Bronchial epithelial cell (primary cell): ENCODE data around the gene STXBP5. TPM values are rescaled to one million over a fixed set of nuclear protein-coding genes. Genes with fewer than 3 reads are reported as not detected.
A peak's percentile ranks its signal among the peaks of the same experiment; 100 is the strongest.

Experiments used
- DNase-seq: peaks from one replicate; pipeline ENCODE4 v3.0.0-alpha.2; 2010; ENCODE audit warnings: low read depth
- FAIRE-seq: peaks from 2 replicates; lab custom pipeline; 2011; peaks lifted over from hg19 to GRCh38; lab: Jason Lieb, UNC
- H3K27me3 ChIP-seq: 2 replicates; pipeline ENCODE4 v1.5.1; 2011; ENCODE audit warnings: low read length; ENCODE audit not compliant: control insufficient read depth, insufficient read depth
- H3K36me3 ChIP-seq: 2 replicates; pipeline ENCODE4 v1.5.1; 2011; ENCODE audit warnings: low read length; ENCODE audit not compliant: control insufficient read depth, insufficient read depth
- H3K4me3 ChIP-seq: 2 replicates; pipeline ENCODE4 v1.5.1; 2011; ENCODE audit warnings: mild to moderate bottlenecking, low read depth, low read length, control low read depth
- CTCF ChIP-seq: IDR thresholded peaks from 2 replicates; pipeline ENCODE4 v1.5.1; 2011; ENCODE audit warnings: mild to moderate bottlenecking, moderate library complexity, low read length, control low read depth, inconsistent platforms; ENCODE audit not compliant: insufficient read depth, severe bottlenecking
- total RNA-seq: library from RNA; depleted of rRNA; stranded (reverse); fragments of >200 nt; gene quantifications from 2 replicates; pipeline ENCODE4 v1.2.1, GENCODE V29; 2014

STXBP5 gene
- total RNA-seq, 1 donor from 2014 or later, result 19.2 TPM

- Histone ChIP-seq H3K36me3 (no peaks in the 10 kb centered on the region), H3K4me3 (no peak overlapping the region), H3K27me3 (no peaks in the 10 kb centered on the region)
- FAIRE-seq (no peak), DNase-seq (no peak)
- TF ChIP-seq CTCF, result no peak
These were observed 15.2 kb downstream of the STXBP5 start for GRCh38 chr6:147219463-147219862.

GRCh38 chr6:147220345-147220744, 16.1 kb downstream of the STXBP5 start:
- H3K4me3 ChIP-seq, result no peak overlapping the region
- no peak for TF ChIP-seq CTCF
- H3K36me3 ChIP-seq, result no peaks in the 10 kb centered on the region
- FAIRE-seq (no peak), DNase-seq (no peak)
- no peaks in the 10 kb centered on the region for H3K27me3 ChIP-seq

- Histone ChIP-seq H3K4me3 (no peak overlapping the region), H3K27me3 (no peaks in the 10 kb centered on the region), H3K36me3 (no peaks in the 10 kb centered on the region)
- FAIRE-seq (no peak), DNase-seq (no peak)
- TF ChIP-seq CTCF, result no peak
These were observed 17.5 kb downstream of the STXBP5 start for GRCh38 chr6:147221739-147222138.

- H3K36me3 ChIP-seq, result no peaks in the 10 kb centered on the region
- H3K27me3 ChIP-seq, result no peaks in the 10 kb centered on the region
- TF ChIP-seq CTCF, result peak; percentile 37
- H3K4me3 ChIP-seq, result no peak overlapping the region
- no peak for FAIRE-seq
- DNase-seq, result peak; percentile 32
These were observed 18.1 kb downstream of the STXBP5 start for GRCh38 chr6:147222160-147222838.

- H3K4me3 ChIP-seq, result no peak overlapping the region
- TF ChIP-seq CTCF, result no peak
- H3K27me3 ChIP-seq, result no peaks in the 10 kb centered on the region
- DNase-seq (no peak), FAIRE-seq (no peak)
- no peaks in the 10 kb centered on the region for H3K36me3 ChIP-seq
These were observed 19.5 kb downstream of the STXBP5 start for GRCh38 chr6:147223736-147224135.
